Ovary (tissue), 9 donors: ENCODE data around the gene ITGB2. TPM values are rescaled to one million over a fixed set of nuclear protein-coding genes. Genes with fewer than 3 reads are reported as not detected.

Experiments
- DNase-seq, 5 donors: peaks; one replicate each; pipeline ENCODE4 v3.0.0-alpha.2; 2019 to 2020
- H3K27ac ChIP-seq, 2 donors: fragments of 200-600 bp; one replicate each; pipeline versions ENCODE4 v1.5.1 to v1.8.0; 2019 to 2022
- H3K27me3 ChIP-seq: fragments of 200-600 bp; one replicate; pipeline ENCODE4 v1.8.0; 2022
- H3K36me3 ChIP-seq: fragments of 200-600 bp; sonication (generic); one replicate; pipeline ENCODE4 v1.5.1; 2019
- H3K4me1 ChIP-seq: one replicate; pipeline ENCODE4 v1.8.1; 2013; ENCODE audit warnings: mild to moderate bottlenecking, moderate library complexity; ENCODE audit not compliant: insufficient read depth
- H3K4me3 ChIP-seq: fragments of 200-600 bp; sonication (generic); one replicate; pipeline ENCODE4 v1.5.1; 2017
- H3K9me3 ChIP-seq, 2 donors: fragments of 200-600 bp in 1 of 2; sonication (generic) in 1 of 2; one replicate each; pipeline versions ENCODE4 v1.5.1 to v1.8.1; 2013 to 2019; ENCODE audit warnings: mild to moderate bottlenecking in 1 of 2, moderate library complexity in 1 of 2
- EP300 ChIP-seq: sonication (generic); formaldehyde crosslinking; IDR thresholded peaks from one replicate; pipeline ENCODE4 v1.6.1; 2017; ENCODE audit warnings: antibody characterized with exemption
- POLR2A ChIP-seq: fragments of 450-650 bp; IDR thresholded peaks from one replicate; pipeline ENCODE4 v1.6.1; 2017; ENCODE audit warnings: antibody characterized with exemption, mild to moderate bottlenecking, moderate library complexity
- WGBS, 3 donors: extraction: QIAGEN DNeasy Blood & Tissue Kit in 1 of 3; methylation state at CpG; one replicate each; pipeline versions ENCODE4 v1.1.5 to v1.1.7; 2013 to 2017; 5-methylcytosine and 5-hydroxymethylcytosine counted together
- intact Hi-C, 4 donors: fragments of 100-400 bp; cut with DNase I; formaldehyde crosslinking; loops; one replicate each; pipeline versions ENCODE4 v1.11.0 to v1.15.1; 2022 to 2023
- polyA plus RNA-seq, 2 donors: library from polyadenylated mRNA; stranded (reverse); fragments of 200-250 nt in 1 of 2; fragments of 350-450 nt in 1 of 2; fragmentation: Illumina TruSeq in 1 of 2; extraction: RNeasy Lipid Tissue Mini Kit (QIAGEN cat#74804) in 1 of 2; gene quantifications; one replicate each; pipeline ENCODE4 v1.2.3, GENCODE V29; 2013 to 2014
- total RNA-seq, 7 donors: library from RNA; depleted of rRNA in 2 of 7; stranded (reverse); fragments of >200 nt in 2 of 7; fragmentation: NEBNext Ultra II Directional in 3 of 7; extraction: Animal tissue kit (Norgen Biotek cat#: 25700) in 3 of 7; gene quantifications; one replicate each; pipeline versions ENCODE4 v1.1.0 to v1.2.4, GENCODE V29; 2016 to 2023
- TF ChIP-seq, protein P1 (sequence below), 3 donors: fragments of 450-650 bp in 2 of 3; fragments of 200-600 bp in 1 of 3; IDR thresholded peaks; one replicate each; pipeline versions ENCODE4 v1.5.1 to v1.8.0; 2016 to 2022; ENCODE audit warnings: antibody characterized with exemption in 3 of 3, mild to moderate bottlenecking in 1 of 3
- donor health status: DM: no; HTN: no; CAD: no; lungs with moderate emphysema.
- donor health status: DM: no; HTN: no; CAD: no.
- donor health status: Bipolar disorder and iron deficiency.
- donor health status: DM: yes; HTN: yes; CAD: no.
- donor health status: DM: no; HTN: no; CAD: no.
- donor health status: DM: yes; HTN: yes; CAD: no.

The ITGB2 gene
- total and polyA plus RNA-seq, 9 donors = 9.6 to 58.3 (median 17.6) TPM

DNA sequence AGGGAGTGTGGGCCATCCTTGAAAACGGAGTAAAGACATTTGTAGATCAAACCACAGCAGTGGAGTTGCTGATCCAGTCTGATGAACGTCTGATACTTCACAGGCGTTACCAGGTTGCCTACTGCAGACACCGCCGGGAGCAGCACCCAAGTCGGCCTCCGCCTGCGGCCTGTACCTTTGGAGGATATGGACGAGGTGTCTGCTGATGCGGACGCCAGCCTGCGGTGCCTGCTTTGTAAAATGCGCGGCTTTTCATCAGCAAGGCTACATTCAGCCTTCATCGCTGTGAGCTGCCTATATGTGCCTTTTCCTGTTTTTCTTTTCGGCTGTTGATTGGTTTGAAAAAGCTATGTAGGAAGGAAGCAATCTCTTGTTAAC, 35.1 kb upstream of the ITGB2 start:
- H3K27ac ChIP-seq = no peak overlapping the region
- peaks cover 20% of the 10 kb centered on the region for H3K4me1 ChIP-seq
- H3K27me3 ChIP-seq = no peaks in the 10 kb centered on the region
- no peak overlapping the region for H3K4me3 ChIP-seq
- intact Hi-C loops = loop anchor here in 1 of 4 donors (10.0 kb wide), 2 partner anchors 79 to 329 kb away; partner anchors contain the start of gene POFUT2
- TF ChIP-seq, protein P1, sequence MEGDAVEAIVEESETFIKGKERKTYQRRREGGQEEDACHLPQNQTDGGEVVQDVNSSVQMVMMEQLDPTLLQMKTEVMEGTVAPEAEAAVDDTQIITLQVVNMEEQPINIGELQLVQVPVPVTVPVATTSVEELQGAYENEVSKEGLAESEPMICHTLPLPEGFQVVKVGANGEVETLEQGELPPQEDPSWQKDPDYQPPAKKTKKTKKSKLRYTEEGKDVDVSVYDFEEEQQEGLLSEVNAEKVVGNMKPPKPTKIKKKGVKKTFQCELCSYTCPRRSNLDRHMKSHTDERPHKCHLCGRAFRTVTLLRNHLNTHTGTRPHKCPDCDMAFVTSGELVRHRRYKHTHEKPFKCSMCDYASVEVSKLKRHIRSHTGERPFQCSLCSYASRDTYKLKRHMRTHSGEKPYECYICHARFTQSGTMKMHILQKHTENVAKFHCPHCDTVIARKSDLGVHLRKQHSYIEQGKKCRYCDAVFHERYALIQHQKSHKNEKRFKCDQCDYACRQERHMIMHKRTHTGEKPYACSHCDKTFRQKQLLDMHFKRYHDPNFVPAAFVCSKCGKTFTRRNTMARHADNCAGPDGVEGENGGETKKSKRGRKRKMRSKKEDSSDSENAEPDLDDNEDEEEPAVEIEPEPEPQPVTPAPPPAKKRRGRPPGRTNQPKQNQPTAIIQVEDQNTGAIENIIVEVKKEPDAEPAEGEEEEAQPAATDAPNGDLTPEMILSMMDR (IDR thresholded peaks at IDR 0.05) = no peak
- TF ChIP-seq POLR2A = no peak
- TF ChIP-seq EP300 = no peak
- H3K9me3 ChIP-seq = no peaks in the 10 kb centered on the region
- WGBS, 3 donors = 91 to 94% (median 91%) methylated on average over 16 of the region's 16 CpGs
- H3K36me3 ChIP-seq = no peaks in the 10 kb centered on the region
- DNase-seq = no peak

- TF ChIP-seq, protein P1 (IDR thresholded peaks at IDR 0.05) = no peak
- TF ChIP-seq POLR2A (no peak), EP300 (no peak)
- no peak for DNase-seq
- WGBS, 3 donors = 80 to 83% (median 83%) methylated on average over 21 of the region's 21 CpGs
- no peak overlapping the region for H3K27ac ChIP-seq
- no peaks in the 10 kb centered on the region for H3K9me3 ChIP-seq
- H3K27me3 ChIP-seq = no peaks in the 10 kb centered on the region
- no peak overlapping the region for H3K4me3 ChIP-seq
- peaks cover 19% of the 10 kb centered on the region for H3K4me1 ChIP-seq
- intact Hi-C loops = loop anchor here in 1 of 4 donors (10.0 kb wide), 2 partner anchors 80 to 330 kb away; partner anchors contain the start of gene POFUT2
- H3K36me3 ChIP-seq = no peaks in the 10 kb centered on the region
These were observed 34.6 kb upstream of the ITGB2 start for GRCh38 chr21:44955141-44955797.

DNA sequence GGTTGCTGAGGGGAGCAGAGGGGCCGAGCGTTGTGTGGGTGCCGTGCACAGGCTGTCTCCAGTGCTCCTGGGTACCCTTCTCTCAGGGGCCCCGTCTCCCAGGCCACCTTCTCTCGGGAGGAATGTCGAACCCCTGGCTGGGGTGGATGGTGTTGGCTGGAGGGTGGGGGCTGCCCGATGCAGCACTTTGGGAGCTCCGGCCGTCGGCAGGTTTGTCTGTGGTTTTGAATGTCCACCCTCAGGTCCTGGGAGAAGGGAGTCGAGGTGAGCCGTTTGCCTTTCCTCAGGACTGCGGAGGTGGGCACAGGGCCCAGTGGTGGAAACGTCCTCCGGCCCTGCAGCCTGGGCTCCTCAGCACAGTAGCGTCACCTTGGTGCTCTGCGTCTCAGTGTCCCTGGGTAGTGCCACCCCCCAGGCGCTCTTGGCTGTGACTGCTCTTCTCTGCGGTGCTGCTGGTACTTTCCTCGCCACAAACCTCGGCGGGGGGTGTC, 33.6 kb upstream of the ITGB2 start:
- Histone ChIP-seq H3K27me3 (no peaks in the 10 kb centered on the region), H3K4me1 (peaks cover 10% of the 10 kb centered on the region), H3K9me3 (no peaks in the 10 kb centered on the region), H3K4me3 (no peak overlapping the region), H3K36me3 (no peaks in the 10 kb centered on the region), H3K27ac (no peak overlapping the region)
- TF ChIP-seq POLR2A (no peak), EP300 (no peak)
- TF ChIP-seq, protein P1 (IDR thresholded peaks at IDR 0.05) = no peak
- intact Hi-C loops = loop anchor here in 2 of 4 donors (5.0 to 10.0 kb wide), 3 partner anchors 80 to 330 kb away; partner anchors contain the start of gene POFUT2 (in 1 of the 2)
- no peak for DNase-seq
- 90 to 95% (median 93%) methylated on average over 20 to 22 of the region's 22 CpGs for WGBS, 3 donors

DNA sequence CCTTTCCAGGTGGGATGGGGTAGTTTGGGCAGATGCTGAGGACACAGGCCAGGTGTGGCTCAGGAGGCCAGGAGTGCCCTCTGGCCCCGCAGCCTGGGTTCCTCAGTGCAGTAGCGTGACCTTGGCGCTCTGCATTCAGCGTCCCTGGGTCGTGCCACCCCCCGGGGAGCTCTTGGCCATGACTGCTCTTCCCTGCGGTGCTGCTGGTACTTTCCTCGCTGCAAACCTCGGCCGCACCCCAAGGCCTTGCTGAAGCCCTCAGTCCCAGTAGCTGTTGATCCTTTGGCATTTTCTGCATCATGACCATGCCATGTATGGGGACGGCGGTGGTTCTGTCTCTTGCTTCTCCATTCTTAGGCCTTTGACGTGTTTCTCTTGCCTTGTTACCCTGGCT, 32.9 kb upstream of the ITGB2 start:
- Histone ChIP-seq H3K36me3 (no peaks in the 10 kb centered on the region), H3K9me3 (no peaks in the 10 kb centered on the region), H3K27me3 (no peaks in the 10 kb centered on the region), H3K27ac (no peak overlapping the region), H3K4me1 (peaks cover 5% of the 10 kb centered on the region), H3K4me3 (no peak overlapping the region)
- intact Hi-C loops = loop anchor here in 2 of 4 donors (5.0 to 10.0 kb wide), 3 partner anchors 81 to 331 kb away; partner anchors contain the start of gene POFUT2 (in 1 of the 2)
- TF ChIP-seq EP300 (no peak), POLR2A (no peak)
- TF ChIP-seq, protein P1 (IDR thresholded peaks at IDR 0.05) = no peak
- DNase-seq = no peak
- 89 to 97% (median 97%) methylated on average over 13 of the region's 13 CpGs for WGBS, 3 donors
